PC-3 (cell line): ENCODE measurements around the gene AUTS2. TPM values are rescaled to one million over a fixed set of nuclear protein-coding genes. Genes with fewer than 3 reads are reported as not detected.

ENCODE experiments used
- ATAC-seq: fragments of 200-7000 bp; cut with Tn5 transposase; 2 replicates; pipeline ENCODE4 v1.9.1; 2020; ENCODE audit warnings: mild to moderate bottlenecking, moderate library complexity
- BruUV-seq: library from RNA; stranded (reverse); fragments of 400-500 nt; replicated peaks from 2 replicates; lab custom pipeline; 2021; lab: Mats Ljungman, UMichigan
- CTCF ChIA-PET: fragments of 300-600 bp; sonication (Branson Sonifier 250); formaldehyde crosslinking; loops from one replicate; lab custom pipeline; 2022; ENCODE audit warnings: antibody characterized with exemption; lab: Charles Lee
- POLR2A ChIA-PET: fragments of 300-600 bp; sonication (Branson Sonifier 250); formaldehyde crosslinking; loops from one replicate; lab custom pipeline; 2022; ENCODE audit warnings: antibody characterized with exemption; ENCODE audit not compliant: unreplicated experiment; lab: Charles Lee
- DNase-seq: peaks from one replicate; pipeline ENCODE4 v3.0.0-alpha.2; 2015
- H2AFZ ChIP-seq: fragments of 300-600 bp; sonication (generic); 2 replicates; pipeline ENCODE4 v1.6.0; 2016; ENCODE audit warnings: antibody characterized with exemption, low read length
- H3F3A ChIP-seq: fragments of 300-600 bp; sonication (generic); one replicate; pipeline ENCODE4 v1.6.0; 2017; ENCODE audit warnings: antibody characterized with exemption, low read length, control low read depth, mild to moderate bottlenecking; ENCODE audit not compliant: unreplicated experiment
- H3K27ac ChIP-seq: fragments of 300-600 bp; sonication (generic); 2 replicates; pipeline ENCODE4 v1.5.1; 2016; ENCODE audit warnings: mild to moderate bottlenecking, low read length
- H3K27me3 ChIP-seq: fragments of 300-600 bp; sonication (generic); 2 replicates; pipeline ENCODE4 v1.6.1; 2016; ENCODE audit warnings: low read length, mixed read lengths
- H3K36me3 ChIP-seq: fragments of 300-600 bp; sonication (generic); 2 replicates; pipeline ENCODE4 v1.6.1; 2016; ENCODE audit warnings: low read depth, mixed run types, low read length, mixed read lengths
- H3K4me1 ChIP-seq: fragments of 300-600 bp; sonication (generic); 2 replicates; pipeline ENCODE4 v1.5.1; 2016; ENCODE audit warnings: low read length; ENCODE audit not compliant: insufficient read depth
- H3K4me2 ChIP-seq: fragments of 300-600 bp; sonication (generic); 2 replicates; pipeline ENCODE4 v1.6.0; 2016; ENCODE audit warnings: low read length
- H3K4me3 ChIP-seq: fragments of 300-600 bp; sonication (generic); 2 replicates; pipeline ENCODE4 v1.5.1; 2016; ENCODE audit warnings: mild to moderate bottlenecking, low read length, mixed read lengths
- H3K79me2 ChIP-seq: fragments of 300-600 bp; sonication (generic); 2 replicates; pipeline ENCODE4 v1.6.1; 2017; ENCODE audit warnings: low read length, mixed read lengths
- H3K9ac ChIP-seq: fragments of 300-600 bp; sonication (generic); 2 replicates; pipeline ENCODE4 v1.6.0; 2016; ENCODE audit warnings: mild to moderate bottlenecking, low read length
- H3K9me2 ChIP-seq: fragments of 300-600 bp; sonication (generic); replicated peaks from 2 replicates; pipeline ENCODE4 v1.6.1; 2016; ENCODE audit warnings: mixed run types, low read length, mixed read lengths
- H3K9me3 ChIP-seq: fragments of 300-600 bp; sonication (generic); 2 replicates; pipeline ENCODE4 v1.6.1; 2016; ENCODE audit warnings: low read length, mixed read lengths
- H4K20me1 ChIP-seq: fragments of 300-600 bp; sonication (generic); 2 replicates; pipeline ENCODE4 v1.6.1; 2016; ENCODE audit warnings: low read length, mixed read lengths
- CTCF ChIP-seq: fragments of 300-600 bp; sonication (generic); conservative IDR thresholded peaks from 2 replicates; pipeline ENCODE4 v1.5.1; 2017; ENCODE audit warnings: antibody characterized with exemption, low read depth, mild to moderate bottlenecking, low read length
- EZH2 ChIP-seq: fragments of 300-600 bp; sonication (generic); IDR thresholded peaks from one replicate; pipeline ENCODE4 v1.6.1; 2017; ENCODE audit warnings: antibody characterized with exemption, mild to moderate bottlenecking, low read length; ENCODE audit not compliant: unreplicated experiment
- EZH2phosphoT487 ChIP-seq: fragments of 300-600 bp; sonication (generic); IDR thresholded peaks from 2 replicates; pipeline ENCODE4 v1.6.1; 2018; ENCODE audit warnings: mild to moderate bottlenecking, antibody characterized with exemption, low read length, borderline replicate concordance
- intact Hi-C: fragments of 100-400 bp; cut with micrococcal nuclease; formaldehyde crosslinking; loops from 2 replicates; pipeline ENCODE4 v1.9.0; 2023
- total RNA-seq: library from RNA; depleted of rRNA; stranded (reverse); fragments of >200 nt; gene quantifications from 2 replicates; pipeline ENCODE4 v1.2.3, GENCODE V29; 2014

Gene AUTS2
- total RNA-seq, 1 experiment from 2014 or later: not detected

- Histone ChIP-seq H3K79me2 (no peaks in the 10 kb centered on the region), H3K9ac (no peak overlapping the region), H3K9me3 (0 out of 2 replicates have a peak, but pooled peaks cover 12% of the 10 kb centered on the region), H3K4me3 (no peak overlapping the region), H3K4me2 (no peak overlapping the region), H2AFZ (no peak overlapping the region), H4K20me1 (no peaks in the 10 kb centered on the region), H3K27me3 (no peaks in the 10 kb centered on the region), H3K9me2 (no peaks in the 10 kb centered on the region), H3K27ac (no peak overlapping the region), H3F3A (no peaks in the 10 kb centered on the region), H3K36me3 (no peaks in the 10 kb centered on the region), H3K4me1 (no peaks in the 10 kb centered on the region)
- TF ChIP-seq CTCF: no peak
- TF ChIP-seq EZH2phosphoT487: no peak
- no peak for TF ChIP-seq EZH2
- ATAC-seq (no peak), DNase-seq (no peak)
- CTCF ChIA-PET: no interaction called here
- intact Hi-C loops: no loop called here
- no TSS peak for BruUV-seq
- POLR2A ChIA-PET: no interaction called here
These were observed 632.5 kb downstream of the AUTS2 start for GRCh38 chr7:70230761-70231160.

- Histone ChIP-seq H3F3A (no peaks in the 10 kb centered on the region), H3K36me3 (no peaks in the 10 kb centered on the region), H3K4me3 (no peak overlapping the region), H3K9ac (no peak overlapping the region), H3K4me2 (no peak overlapping the region), H3K4me1 (no peaks in the 10 kb centered on the region), H3K27me3 (no peaks in the 10 kb centered on the region), H3K9me2 (no peaks in the 10 kb centered on the region), H4K20me1 (no peaks in the 10 kb centered on the region), H3K9me3 (0 out of 2 replicates have a peak, but pooled peaks cover 4% of the 10 kb centered on the region), H3K27ac (no peak overlapping the region), H2AFZ (no peak overlapping the region), H3K79me2 (no peaks in the 10 kb centered on the region)
- intact Hi-C loops: no loop called here
- CTCF ChIA-PET: no interaction called here
- TF ChIP-seq CTCF: no peak
- TF ChIP-seq EZH2: no peak
- TF ChIP-seq EZH2phosphoT487: no peak
- no peak for DNase-seq
- BruUV-seq: no TSS peak
- no peak for ATAC-seq
- POLR2A ChIA-PET: no interaction called here
These were observed 635.5 kb downstream of the AUTS2 start for GRCh38 chr7:70233776-70234175.

GRCh38 chr7:70237256-70237655, 639.0 kb downstream of the AUTS2 start:
- no peak overlapping the region for H3K4me3 ChIP-seq
- no peaks in the 10 kb centered on the region for H3K4me1 ChIP-seq
- ChIA-PET CTCF (no interaction called here), POLR2A (no interaction called here)
- H3K27ac ChIP-seq: no peak overlapping the region
- no peak for TF ChIP-seq CTCF
- no peak for TF ChIP-seq EZH2
- TF ChIP-seq EZH2phosphoT487: no peak
- BruUV-seq: no TSS peak
- no peak for ATAC-seq
- H3K9me2 ChIP-seq: no peaks in the 10 kb centered on the region
- H2AFZ ChIP-seq: no peak overlapping the region
- no peaks in the 10 kb centered on the region for H3K27me3 ChIP-seq
- intact Hi-C loops: no loop called here
- no peak overlapping the region for H3K9ac ChIP-seq
- no peaks in the 10 kb centered on the region for H4K20me1 ChIP-seq
- H3K36me3 ChIP-seq: no peaks in the 10 kb centered on the region
- no peak overlapping the region for H3K4me2 ChIP-seq
- no peaks in the 10 kb centered on the region for H3F3A ChIP-seq
- peaks cover 7% of the 10 kb centered on the region; the same call in 1 of the 2 replicates for H3K9me3 ChIP-seq
- DNase-seq: no peak
- H3K79me2 ChIP-seq: no peaks in the 10 kb centered on the region
